RWPE2 (cell line): Measurements from ENCODE around the gene TTC27.
"Not testable (repeated sequence)": the region's sequence is repeated elsewhere in the genome, so short reads cannot be mapped to it uniquely, and the experiment has no call there.

Source experiments
- ATAC-seq: fragments of 200-7000 bp; cut with Tn5 transposase; 3 replicates; pipeline ENCODE4 v1.9.1; 2021; ENCODE audit warnings: low read depth
- DNase-seq: peaks from one replicate; pipeline ENCODE4 v3.0.0-alpha.2; 2020; ENCODE audit warnings: low spot score
- H3K27ac ChIP-seq: fragments of 450-650 bp; 2 replicates; pipeline ENCODE4 v1.5.1; 2017; ENCODE audit warnings: mild to moderate bottlenecking; ENCODE audit not compliant: poor library complexity, severe bottlenecking
- H3K27me3 ChIP-seq: fragments of 250-450 bp; sonication (Bioruptor Pico); 2 replicates; pipeline ENCODE4 v1.5.1; 2021; ENCODE audit warnings: mild to moderate bottlenecking, moderate library complexity; ENCODE audit not compliant: insufficient read depth, poor library complexity, severe bottlenecking
- H3K36me3 ChIP-seq: fragments of 250-450 bp; sonication (Bioruptor Pico); 2 replicates; pipeline ENCODE4 v1.5.1; 2020; ENCODE audit warnings: low read depth, mild to moderate bottlenecking, moderate library complexity
- H3K4me1 ChIP-seq: fragments of 250-450 bp; sonication (Bioruptor Pico); 2 replicates; pipeline ENCODE4 v1.5.1; 2021; ENCODE audit warnings: mild to moderate bottlenecking, moderate library complexity; ENCODE audit not compliant: insufficient read depth, poor library complexity, severe bottlenecking
- H3K4me3 ChIP-seq: fragments of 250-450 bp; sonication (Bioruptor Pico); 2 replicates; pipeline ENCODE4 v1.5.1; 2021; ENCODE audit warnings: mild to moderate bottlenecking, moderate library complexity; ENCODE audit not compliant: severe bottlenecking
- H3K9me3 ChIP-seq: fragments of 250-450 bp; sonication (Bioruptor Pico); 2 replicates; pipeline ENCODE4 v1.5.1; 2021; ENCODE audit warnings: mild to moderate bottlenecking, moderate library complexity; ENCODE audit not compliant: severe bottlenecking
- TF ChIP-seq, protein P1 (sequence below): fragments of 450-650 bp; IDR thresholded peaks from one replicate; pipeline ENCODE4 v1.5.1; 2017; ENCODE audit warnings: mild to moderate bottlenecking, moderate library complexity; ENCODE audit not compliant: poor library complexity, severe bottlenecking

The TTC27 gene

GRCh38 chr2:32719933-32720716 is 92.3 kb downstream of the TTC27 start:
- no peaks in the 10 kb centered on the region for H3K9me3 ChIP-seq
- H3K4me1 ChIP-seq: peaks cover 11% of the 10 kb centered on the region
- TF ChIP-seq, protein P1, sequence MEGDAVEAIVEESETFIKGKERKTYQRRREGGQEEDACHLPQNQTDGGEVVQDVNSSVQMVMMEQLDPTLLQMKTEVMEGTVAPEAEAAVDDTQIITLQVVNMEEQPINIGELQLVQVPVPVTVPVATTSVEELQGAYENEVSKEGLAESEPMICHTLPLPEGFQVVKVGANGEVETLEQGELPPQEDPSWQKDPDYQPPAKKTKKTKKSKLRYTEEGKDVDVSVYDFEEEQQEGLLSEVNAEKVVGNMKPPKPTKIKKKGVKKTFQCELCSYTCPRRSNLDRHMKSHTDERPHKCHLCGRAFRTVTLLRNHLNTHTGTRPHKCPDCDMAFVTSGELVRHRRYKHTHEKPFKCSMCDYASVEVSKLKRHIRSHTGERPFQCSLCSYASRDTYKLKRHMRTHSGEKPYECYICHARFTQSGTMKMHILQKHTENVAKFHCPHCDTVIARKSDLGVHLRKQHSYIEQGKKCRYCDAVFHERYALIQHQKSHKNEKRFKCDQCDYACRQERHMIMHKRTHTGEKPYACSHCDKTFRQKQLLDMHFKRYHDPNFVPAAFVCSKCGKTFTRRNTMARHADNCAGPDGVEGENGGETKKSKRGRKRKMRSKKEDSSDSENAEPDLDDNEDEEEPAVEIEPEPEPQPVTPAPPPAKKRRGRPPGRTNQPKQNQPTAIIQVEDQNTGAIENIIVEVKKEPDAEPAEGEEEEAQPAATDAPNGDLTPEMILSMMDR: no peak
- no peak overlapping the region for H3K27ac ChIP-seq
- ATAC-seq (no peak), DNase-seq (no peak)
- no peak overlapping the region for H3K4me3 ChIP-seq
- no peaks in the 10 kb centered on the region for H3K27me3 ChIP-seq
- H3K36me3 ChIP-seq: no peaks in the 10 kb centered on the region

- TF ChIP-seq, protein P1: no peak
- Histone ChIP-seq H3K9me3 (no peaks in the 10 kb centered on the region), H3K4me1 (peaks cover 6% of the 10 kb centered on the region), H3K4me3 (no peak overlapping the region), H3K27ac (no peak overlapping the region), H3K36me3 (no peaks in the 10 kb centered on the region), H3K27me3 (no peaks in the 10 kb centered on the region)
- no peak for ATAC-seq
- DNase-seq: no peak
Measured at GRCh38 chr2:32720771-32721170, 92.9 kb downstream of the TTC27 start.

GRCh38 chr2:32721376-32721775 is 93.5 kb downstream of the TTC27 start:
- H3K36me3 ChIP-seq: no peaks in the 10 kb centered on the region
- ATAC-seq (no peak), DNase-seq (no peak)
- H3K27ac ChIP-seq: no peak overlapping the region
- H3K9me3 ChIP-seq: no peaks in the 10 kb centered on the region
- TF ChIP-seq, protein P1: no peak
- peaks cover 3% of the 10 kb centered on the region for H3K4me1 ChIP-seq
- no peak overlapping the region for H3K4me3 ChIP-seq
- H3K27me3 ChIP-seq: no peaks in the 10 kb centered on the region

DNA sequence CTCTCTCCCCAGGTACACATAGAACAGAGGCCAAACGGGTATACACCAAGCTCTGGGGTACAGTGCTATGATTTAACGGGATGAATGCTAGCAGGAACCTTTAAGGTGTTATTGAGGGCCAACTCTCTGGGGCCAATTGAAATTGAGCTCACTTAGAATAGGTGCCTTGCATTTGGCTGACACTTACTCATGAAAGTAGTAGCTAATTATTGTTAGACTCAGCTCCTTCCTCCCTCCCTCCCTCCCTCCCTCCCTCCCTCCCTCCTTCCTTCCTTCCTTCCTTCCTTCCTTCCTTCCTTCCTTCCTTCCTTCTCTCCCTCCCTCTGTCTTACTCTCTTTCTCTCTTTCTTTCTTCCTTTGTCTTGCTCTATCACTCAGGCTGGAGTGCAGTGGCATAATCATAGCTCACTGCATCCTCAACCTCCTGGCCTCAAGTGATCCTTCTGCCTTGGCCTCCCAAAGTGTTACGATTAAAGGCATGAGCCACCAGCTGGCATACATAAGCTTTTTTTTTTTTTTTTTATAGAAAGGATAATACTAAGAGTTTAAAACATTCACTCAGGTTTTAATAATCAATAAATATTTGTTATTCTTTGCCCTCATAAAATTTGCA is 95.7 kb downstream of the TTC27 start:
- Histone ChIP-seq H3K9me3 (no peaks in the 10 kb centered on the region), H3K27ac (no peak overlapping the region), H3K4me1 (no peaks in the 10 kb centered on the region), H3K27me3 (no peaks in the 10 kb centered on the region), H3K4me3 (no peak overlapping the region), H3K36me3 (no peaks in the 10 kb centered on the region)
- ATAC-seq (no peak), DNase-seq (no peak)
- TF ChIP-seq, protein P1: no peak

GRCh38 chr2:32726678-32727077 is 98.8 kb downstream of the TTC27 start:
- H3K4me1 ChIP-seq, H3K27ac ChIP-seq, H3K9me3 ChIP-seq, DNase-seq, ATAC-seq, H3K4me3 ChIP-seq, H3K36me3 ChIP-seq, H3K27me3 ChIP-seq: not testable (repeated sequence)
